Activated CD8-positive, alpha-beta T cell treated with anti-CD3 and anti-CD28 coated beads, Interleukin-2, amount 10 ng/mL, durations not matched to agents 7 days and 5 days (primary cell): ENCODE data around the gene LRFN2. TPM values are rescaled to one million over a fixed set of nuclear protein-coding genes. Genes with fewer than 3 reads are reported as not detected.

Source experiments
- ATAC-seq: fragments of 150-1000 bp; cut with Tn5 transposase; one replicate; pipeline ENCODE4 v1.10.0; 2021; ENCODE audit warnings: moderate library complexity
- CTCF ChIA-PET: fragments of 350-600 bp; sonication (Branson Sonifier 250); formaldehyde crosslinking; loops from one replicate; lab custom pipeline; 2021; ENCODE audit warnings: antibody characterized with exemption; lab: Charles Lee
- POLR2A ChIA-PET: fragments of 350-600 bp; sonication (Branson Sonifier 250); formaldehyde crosslinking; loops from one replicate; lab custom pipeline; 2021; ENCODE audit warnings: antibody characterized with exemption; lab: Charles Lee
- DNase-seq: peaks from one replicate; pipeline ENCODE4 v3.0.0-alpha.2; 2020
- H3K27ac Mint-ChIP-seq: one replicate; pipeline ENCODE4 v1.8.0; 2021; ENCODE audit warnings: mild to moderate bottlenecking, mixed read lengths
- H3K27me3 Mint-ChIP-seq: one replicate; pipeline ENCODE4 v1.8.0; 2021; ENCODE audit warnings: low read depth, mixed read lengths
- H3K36me3 Mint-ChIP-seq: one replicate; pipeline ENCODE4 v1.8.0; 2021; ENCODE audit warnings: low read depth, mixed read lengths
- H3K4me1 Mint-ChIP-seq: one replicate; pipeline ENCODE4 v1.8.0; 2021; ENCODE audit warnings: low read depth, mixed read lengths
- H3K4me3 Mint-ChIP-seq: one replicate; pipeline ENCODE4 v1.8.0; 2021; ENCODE audit warnings: mild to moderate bottlenecking, mixed read lengths
- H3K9me3 Mint-ChIP-seq: one replicate; pipeline ENCODE4 v1.8.0; 2022; ENCODE audit warnings: mixed read lengths; ENCODE audit not compliant: insufficient read depth
- total RNA-seq, 2 experiments: library from RNA; stranded (reverse); gene quantifications; one replicate each; pipeline ENCODE4 v1.2.3, GENCODE V29; 2021

The LRFN2 gene
- total RNA-seq, 2 experiments from 2014 or later, result not detected

DNA sequence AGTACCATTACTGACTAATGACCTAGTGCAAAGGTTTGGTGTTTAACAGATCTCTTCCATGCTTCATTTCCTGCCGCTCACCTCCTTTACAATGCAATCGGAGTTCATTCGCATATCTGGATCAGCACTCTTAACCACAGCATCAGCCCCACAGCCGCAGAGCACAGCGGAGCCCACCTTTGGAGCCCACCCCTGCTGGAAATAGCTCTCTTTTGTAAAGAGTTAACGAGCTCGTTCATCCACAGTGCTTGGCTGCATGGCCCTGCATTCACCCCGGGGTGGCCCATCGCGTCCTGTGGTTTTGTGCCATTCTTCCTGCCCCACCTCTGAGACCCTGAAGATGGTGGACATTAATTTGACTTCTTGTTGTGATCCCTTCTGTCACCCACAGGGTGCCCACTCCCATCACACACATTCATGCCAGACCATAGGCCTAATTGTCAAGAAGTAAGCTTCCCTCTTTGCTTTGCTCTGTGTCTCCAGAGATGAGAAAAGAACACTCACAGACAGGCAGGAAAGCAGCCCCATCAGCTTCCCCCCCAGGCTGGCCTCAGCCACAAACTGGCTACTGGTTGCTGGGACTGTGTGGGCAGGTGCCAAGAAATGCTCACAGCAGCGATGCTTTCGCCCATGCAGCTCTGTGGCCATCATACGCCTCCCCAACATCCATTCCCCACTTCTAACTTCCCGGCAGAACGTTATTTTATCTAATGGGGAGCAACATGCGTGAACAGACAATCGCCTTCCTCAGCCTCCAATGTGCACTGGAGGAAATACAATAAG is 167.0 kb downstream of the LRFN2 start:
- POLR2A ChIA-PET, result no interaction called here
- ATAC-seq, result no peak
- no peaks in the 10 kb centered on the region for H3K36me3 Mint-ChIP-seq

DNA sequence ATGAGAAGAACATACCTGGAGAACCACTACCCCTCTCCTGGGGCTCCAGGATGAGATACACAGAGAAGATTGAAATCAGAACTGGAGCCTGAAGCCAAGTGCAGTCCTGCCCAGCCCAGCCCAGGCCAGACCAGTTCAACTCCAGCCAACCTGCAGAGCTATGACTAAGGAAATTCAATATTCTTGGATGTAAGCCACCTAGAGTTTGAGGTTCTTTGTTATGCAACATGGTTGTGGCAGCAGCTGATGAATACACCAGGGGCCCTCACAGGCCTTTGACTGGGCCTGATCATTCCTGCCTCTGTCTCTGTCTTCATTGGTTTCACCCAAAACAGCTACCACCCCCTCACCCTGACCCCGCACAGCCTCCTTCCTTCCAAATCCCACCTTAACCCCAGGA is 167.8 kb downstream of the LRFN2 start:
- H3K4me3 Mint-ChIP-seq, result no peak overlapping the region

More for the DNA sequence above, 167.0 kb downstream of the LRFN2 start:
- Mint-ChIP-seq H3K27ac (no peak overlapping the region), H3K4me3 (no peak overlapping the region), H3K9me3 (no peaks in the 10 kb centered on the region), H3K4me1 (peaks cover 4% of the 10 kb centered on the region), H3K27me3 (peaks cover 13% of the 10 kb centered on the region)
- CTCF ChIA-PET, result no interaction called here
- DNase-seq, result no peak

DNA sequence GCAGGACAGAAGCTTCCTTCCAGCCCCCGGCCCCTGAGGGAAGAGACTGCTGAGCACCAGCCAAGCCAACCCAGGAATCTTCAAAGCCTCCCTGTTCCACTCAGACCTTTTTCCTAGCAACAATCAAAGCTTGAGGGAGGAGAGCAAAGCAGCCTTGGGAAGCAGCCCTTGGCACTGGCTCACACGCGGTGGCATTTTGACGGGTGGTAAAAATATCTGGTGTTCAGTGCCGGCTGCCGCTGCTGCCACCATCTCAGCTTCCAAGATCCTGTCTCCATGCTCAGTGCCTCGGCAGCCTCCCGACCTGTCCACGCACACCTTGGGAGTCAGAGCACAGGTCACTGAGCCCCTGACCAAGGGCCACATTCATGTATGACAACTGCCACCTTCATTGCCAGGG is 170.1 kb downstream of the LRFN2 start:
- no peak for ATAC-seq
- peaks cover 9% of the 10 kb centered on the region for H3K4me1 Mint-ChIP-seq
- DNase-seq, result no peak
- ChIA-PET POLR2A (interaction anchor here (0.5 kb wide), 1 partner anchor 116 kb away, joined by 3 read pairs; no protein-coding TSS in a partner anchor), CTCF (no interaction called here)
- no peak overlapping the region for H3K4me3 Mint-ChIP-seq
- H3K27me3 Mint-ChIP-seq, result peaks cover 5% of the 10 kb centered on the region
- H3K9me3 Mint-ChIP-seq, result no peaks in the 10 kb centered on the region
- no peak overlapping the region for H3K27ac Mint-ChIP-seq
- no peaks in the 10 kb centered on the region for H3K36me3 Mint-ChIP-seq

More for the DNA sequence above, 167.8 kb downstream of the LRFN2 start:
- H3K27ac Mint-ChIP-seq, result no peak overlapping the region
- DNase-seq, result no peak
- ChIA-PET CTCF (no interaction called here), POLR2A (no interaction called here)
- no peaks in the 10 kb centered on the region for H3K36me3 Mint-ChIP-seq
- no peaks in the 10 kb centered on the region for H3K9me3 Mint-ChIP-seq
- peaks cover 13% of the 10 kb centered on the region for H3K27me3 Mint-ChIP-seq
- peaks cover 4% of the 10 kb centered on the region for H3K4me1 Mint-ChIP-seq
- ATAC-seq, result no peak

DNA sequence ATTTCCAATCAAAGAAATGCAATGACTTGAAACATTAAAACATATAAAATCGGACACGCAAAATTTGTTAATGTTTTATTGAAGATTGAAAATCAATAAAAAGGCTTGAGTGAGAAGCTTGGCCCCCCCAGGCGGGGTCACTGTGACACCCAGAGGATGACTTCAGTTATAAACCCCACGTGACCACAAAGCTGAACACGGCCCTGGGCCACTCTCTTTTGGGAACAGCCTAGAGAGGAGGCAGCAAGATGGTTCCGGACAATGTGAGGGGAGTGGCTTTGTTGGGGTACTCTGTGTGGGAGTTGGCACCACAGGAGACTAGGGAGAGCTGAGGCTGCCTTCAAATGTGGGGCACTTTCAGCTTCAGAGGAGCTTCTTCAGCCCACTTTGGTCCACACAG is 172.5 kb downstream of the LRFN2 start:
- no peaks in the 10 kb centered on the region for H3K27me3 Mint-ChIP-seq
- H3K4me3 Mint-ChIP-seq, result no peak overlapping the region
- ChIA-PET CTCF (no interaction called here), POLR2A (no interaction called here)
- DNase-seq, result no peak
- H3K36me3 Mint-ChIP-seq, result no peaks in the 10 kb centered on the region
- no peak overlapping the region for H3K27ac Mint-ChIP-seq
- H3K9me3 Mint-ChIP-seq, result no peaks in the 10 kb centered on the region
- H3K4me1 Mint-ChIP-seq, result peaks cover 5% of the 10 kb centered on the region
- ATAC-seq, result no peak

DNA sequence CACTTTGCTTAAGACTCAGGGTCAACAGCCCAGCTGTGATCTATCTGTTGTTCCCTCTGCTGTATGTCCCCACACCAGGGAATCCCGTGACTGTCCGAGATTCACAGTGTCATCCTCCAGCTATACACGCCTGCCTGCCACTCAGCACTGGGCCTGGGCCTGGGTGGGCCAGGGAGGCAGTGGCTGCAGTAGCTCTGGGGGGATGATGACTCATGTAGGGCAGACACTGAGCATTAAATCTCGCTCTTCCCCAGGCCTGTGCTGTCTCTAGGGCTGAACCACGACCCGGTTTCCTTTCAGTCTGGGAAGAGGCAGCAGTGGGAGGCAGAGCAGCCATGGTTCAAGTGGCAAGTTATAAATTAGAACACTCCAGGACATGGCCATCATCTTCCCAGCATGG is 173.9 kb downstream of the LRFN2 start:
- no peaks in the 10 kb centered on the region for H3K27me3 Mint-ChIP-seq
- POLR2A ChIA-PET, result no interaction called here
- DNase-seq (no peak), ATAC-seq (no peak)
- CTCF ChIA-PET, result no interaction called here
- no peak overlapping the region for H3K27ac Mint-ChIP-seq
- H3K4me3 Mint-ChIP-seq, result no peak overlapping the region
- peaks cover 5% of the 10 kb centered on the region for H3K4me1 Mint-ChIP-seq
- no peaks in the 10 kb centered on the region for H3K9me3 Mint-ChIP-seq
- H3K36me3 Mint-ChIP-seq, result no peaks in the 10 kb centered on the region

DNA sequence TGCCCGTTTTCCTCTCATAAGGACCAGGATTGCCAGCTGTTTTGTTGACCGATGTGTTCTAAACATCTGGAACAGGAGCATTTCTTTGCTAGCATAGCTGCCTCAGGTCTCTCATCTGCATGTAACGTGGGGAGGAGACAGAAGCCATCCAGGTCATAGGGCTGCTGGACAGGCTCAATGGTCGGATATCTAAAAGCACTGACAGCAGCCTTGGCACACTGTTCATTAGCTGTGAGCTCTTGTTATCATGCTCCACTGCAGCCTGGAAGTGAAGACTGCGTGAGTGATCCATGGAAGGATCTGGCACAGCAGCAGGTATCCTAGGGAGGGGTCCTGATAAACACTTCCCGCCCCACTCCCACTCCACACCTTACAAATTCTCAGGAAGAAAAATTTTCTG is 175.3 kb downstream of the LRFN2 start:
- H3K36me3 Mint-ChIP-seq, result no peaks in the 10 kb centered on the region
- peaks cover 5% of the 10 kb centered on the region for H3K4me1 Mint-ChIP-seq
- no peaks in the 10 kb centered on the region for H3K27me3 Mint-ChIP-seq
- no peak overlapping the region for H3K27ac Mint-ChIP-seq
- ChIA-PET CTCF (no interaction called here), POLR2A (no interaction called here)
- DNase-seq, result no peak
- no peaks in the 10 kb centered on the region for H3K9me3 Mint-ChIP-seq
- no peak for ATAC-seq
- no peak overlapping the region for H3K4me3 Mint-ChIP-seq

DNA sequence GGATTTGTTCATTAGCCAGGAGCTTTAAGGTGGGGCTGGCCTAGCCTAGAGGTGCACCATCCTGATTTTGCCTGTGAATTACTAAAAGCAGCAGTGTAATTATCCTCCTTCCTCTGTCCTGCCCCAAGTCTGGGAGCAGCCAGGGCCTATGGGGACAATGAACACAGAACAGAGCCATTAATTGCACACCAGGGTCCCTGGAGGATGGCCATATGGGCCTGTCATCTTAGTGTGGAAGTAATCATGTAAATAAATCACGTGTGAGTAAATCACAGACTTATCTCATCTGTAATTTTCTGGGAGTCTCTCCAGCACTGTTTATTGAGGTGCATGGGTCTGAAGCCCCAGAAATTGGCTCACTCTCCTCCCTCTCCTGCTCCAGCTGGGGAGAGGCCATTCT is 176.3 kb downstream of the LRFN2 start:
- ChIA-PET CTCF (no interaction called here), POLR2A (no interaction called here)
- Mint-ChIP-seq H3K36me3 (no peaks in the 10 kb centered on the region), H3K27me3 (no peaks in the 10 kb centered on the region), H3K27ac (no peak overlapping the region), H3K4me1 (peaks cover 10% of the 10 kb centered on the region), H3K9me3 (no peaks in the 10 kb centered on the region), H3K4me3 (no peak overlapping the region)
- DNase-seq (no peak), ATAC-seq (no peak)

DNA sequence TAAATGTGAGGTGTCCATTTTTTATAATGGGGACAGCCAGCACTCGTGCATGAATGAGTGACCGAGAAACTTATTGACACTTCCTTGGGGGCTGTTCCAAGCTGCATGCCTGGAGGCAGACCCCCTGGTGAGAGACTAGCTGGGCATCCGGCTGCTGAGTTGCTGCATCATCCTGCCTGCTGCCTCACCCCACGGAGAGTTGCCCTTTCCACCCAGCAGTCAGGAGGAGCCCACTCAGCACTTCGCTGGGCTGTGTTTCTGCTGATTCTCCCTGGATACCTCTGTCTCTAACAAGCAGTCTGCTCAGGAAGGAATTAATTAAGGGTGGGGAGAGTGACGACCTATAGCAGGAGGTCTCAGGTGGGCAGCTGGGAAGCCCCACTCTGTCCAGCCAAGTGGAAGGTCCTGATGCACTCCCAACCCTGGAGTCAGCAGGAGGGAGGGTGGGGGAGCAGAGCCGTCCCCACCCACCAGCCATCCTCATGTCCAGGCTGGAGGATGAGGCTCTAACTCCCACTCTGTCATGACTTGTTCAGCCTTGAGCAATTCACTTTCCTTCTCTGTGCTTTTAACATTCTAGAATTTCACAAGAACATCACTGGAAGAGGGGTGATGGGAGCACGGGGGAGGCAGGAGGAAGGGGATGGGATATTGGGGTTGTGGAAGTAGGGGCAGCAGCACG is 177.3 kb downstream of the LRFN2 start:
- no peak overlapping the region for H3K4me3 Mint-ChIP-seq
- no peaks in the 10 kb centered on the region for H3K27me3 Mint-ChIP-seq
- DNase-seq (no peak), ATAC-seq (no peak)
- no peaks in the 10 kb centered on the region for H3K9me3 Mint-ChIP-seq
- ChIA-PET CTCF (no interaction called here), POLR2A (interaction anchor here (0.5 kb wide), 1 partner anchor 1471 kb away, joined by 3 read pairs; no protein-coding TSS in a partner anchor)
- no peaks in the 10 kb centered on the region for H3K36me3 Mint-ChIP-seq
- H3K4me1 Mint-ChIP-seq, result peaks cover 10% of the 10 kb centered on the region
- no peak overlapping the region for H3K27ac Mint-ChIP-seq

DNA sequence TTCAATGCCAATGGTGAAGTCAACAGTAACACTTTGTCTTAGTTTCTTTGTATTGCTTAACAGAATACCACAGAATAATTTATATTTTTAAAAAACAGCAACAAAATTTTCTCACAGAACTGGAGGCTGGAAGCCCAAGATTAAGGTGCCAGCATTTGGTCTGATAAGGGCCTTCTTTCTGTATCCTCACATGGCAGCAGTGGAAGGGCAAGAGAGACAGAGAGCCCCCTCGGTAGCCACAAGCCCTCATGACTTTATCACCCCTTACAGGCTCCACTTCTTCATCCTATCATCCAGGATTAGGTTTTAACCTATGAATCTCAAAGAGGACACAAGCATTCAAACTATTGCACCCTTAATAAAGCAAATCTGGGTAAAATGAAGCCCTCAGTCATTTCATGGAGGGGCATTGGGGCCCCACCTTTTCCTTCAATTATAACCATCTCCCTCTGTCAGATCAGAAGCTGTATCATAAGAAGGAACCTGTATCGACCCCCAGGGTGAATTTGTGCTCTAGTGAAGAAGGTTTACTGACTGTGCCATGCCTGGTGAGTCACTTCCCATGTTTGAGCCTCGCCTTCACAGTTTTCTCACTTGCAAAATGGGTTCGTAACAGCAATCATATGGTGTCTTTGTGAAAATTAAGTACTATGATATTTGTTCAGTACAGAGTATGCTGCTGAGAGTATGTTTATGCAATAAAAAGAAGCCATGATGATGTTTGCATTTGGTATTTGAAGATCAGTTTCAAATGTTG is 178.2 kb downstream of the LRFN2 start:
- Mint-ChIP-seq H3K4me1 (peaks cover 10% of the 10 kb centered on the region), H3K27me3 (no peaks in the 10 kb centered on the region), H3K9me3 (no peaks in the 10 kb centered on the region), H3K4me3 (no peak overlapping the region), H3K36me3 (no peaks in the 10 kb centered on the region), H3K27ac (no peak overlapping the region)
- ATAC-seq (no peak), DNase-seq (no peak)
- ChIA-PET POLR2A (no interaction called here), CTCF (no interaction called here)

DNA sequence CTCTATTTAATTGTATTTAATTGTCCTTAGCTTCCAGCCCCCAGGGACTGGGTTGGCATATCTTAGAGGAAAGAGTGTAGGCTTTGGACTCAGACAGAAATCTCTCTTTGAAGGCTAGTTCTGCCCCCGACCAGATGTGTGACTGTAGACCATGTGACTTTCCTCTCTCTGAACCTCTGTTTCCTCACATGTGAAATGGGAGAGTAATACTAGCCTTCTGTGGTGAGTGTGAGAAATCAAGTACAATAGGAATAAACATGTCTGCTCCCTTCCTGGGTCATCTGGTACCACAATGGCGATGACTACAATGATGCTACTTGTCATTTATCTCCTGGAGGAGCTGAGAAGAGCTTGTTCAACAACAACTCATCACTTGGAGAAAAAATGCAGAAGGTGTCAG is 179.9 kb downstream of the LRFN2 start:
- Mint-ChIP-seq H3K4me1 (peaks cover 14% of the 10 kb centered on the region), H3K27me3 (no peaks in the 10 kb centered on the region), H3K4me3 (no peak overlapping the region), H3K27ac (no peak overlapping the region), H3K9me3 (no peaks in the 10 kb centered on the region), H3K36me3 (no peaks in the 10 kb centered on the region)
- ChIA-PET POLR2A (no interaction called here), CTCF (no interaction called here)
- ATAC-seq (no peak), DNase-seq (no peak)

DNA sequence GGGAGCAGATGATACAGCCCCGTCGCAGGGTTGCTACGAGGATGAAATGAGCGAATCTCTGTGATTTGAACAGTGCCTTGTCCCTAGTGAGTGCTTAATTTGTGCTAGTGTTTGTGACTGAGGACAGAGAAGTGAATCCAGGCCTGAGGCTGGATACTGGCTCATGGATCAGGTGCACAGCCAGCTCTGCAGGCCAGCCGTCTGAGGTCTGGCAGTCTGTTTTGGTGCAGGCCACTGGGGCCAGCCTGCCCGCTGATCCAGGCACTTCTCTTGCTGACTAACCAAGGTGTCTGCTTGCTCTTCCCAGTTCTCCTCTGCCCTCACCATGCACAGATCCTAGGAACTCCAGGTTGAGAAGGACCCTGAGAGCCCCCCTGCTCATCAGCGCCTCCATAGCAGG is 181.0 kb downstream of the LRFN2 start:
- CTCF ChIA-PET, result no interaction called here
- no peak overlapping the region for H3K4me3 Mint-ChIP-seq
- no peak overlapping the region for H3K27ac Mint-ChIP-seq
- H3K9me3 Mint-ChIP-seq, result no peaks in the 10 kb centered on the region
- ATAC-seq (no peak), DNase-seq (no peak)
- H3K4me1 Mint-ChIP-seq, result peaks cover 21% of the 10 kb centered on the region
- POLR2A ChIA-PET, result no interaction called here
- no peaks in the 10 kb centered on the region for H3K27me3 Mint-ChIP-seq
- peaks cover 3% of the 10 kb centered on the region for H3K36me3 Mint-ChIP-seq

DNA sequence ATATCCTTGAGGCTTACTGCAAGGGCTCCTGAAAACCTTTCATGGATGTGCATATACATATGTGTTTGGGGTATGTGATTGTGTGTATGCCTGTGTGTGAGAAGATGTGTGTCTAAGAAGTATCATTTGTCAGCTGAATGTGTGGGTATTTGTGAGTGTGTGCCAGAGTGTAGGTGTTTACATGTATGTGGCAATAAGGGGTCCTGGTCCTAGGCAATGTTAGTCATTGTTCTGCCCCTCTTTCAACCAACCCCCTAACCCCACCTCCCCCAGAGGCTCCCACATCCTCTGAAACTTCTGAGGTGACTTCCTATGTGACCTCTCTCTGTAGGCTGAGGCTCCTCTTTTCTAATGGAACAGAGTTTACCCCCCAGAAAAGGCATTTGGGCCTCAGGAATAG is 186.4 kb downstream of the LRFN2 start:
- POLR2A ChIA-PET, result no interaction called here
- no peaks in the 10 kb centered on the region for H3K9me3 Mint-ChIP-seq
- H3K27me3 Mint-ChIP-seq, result no peaks in the 10 kb centered on the region
- CTCF ChIA-PET, result no interaction called here
- H3K36me3 Mint-ChIP-seq, result peaks cover 3% of the 10 kb centered on the region
- ATAC-seq, result no peak
- no peak for DNase-seq
- no peak overlapping the region for H3K4me3 Mint-ChIP-seq
- peaks cover 29% of the 10 kb centered on the region for H3K4me1 Mint-ChIP-seq
- no peak overlapping the region for H3K27ac Mint-ChIP-seq
